Neural progenitor cell (in vitro differentiated cells): ENCODE measurements around the gene C1orf21.

Experiments
- CTCF ChIP-seq: fragments of 200-600 bp; sonication (generic); IDR thresholded peaks from 2 replicates; pipeline ENCODE4 v1.5.1; 2017; ENCODE audit warnings: antibody characterized with exemption, mild to moderate bottlenecking
- EZH2 ChIP-seq: fragments of 200-600 bp; sonication (generic); IDR thresholded peaks from 2 replicates; pipeline ENCODE4 v1.6.1; 2017; ENCODE audit warnings: antibody characterized with exemption, mild to moderate bottlenecking, moderate library complexity
- EZH2phosphoT487 ChIP-seq: fragments of 200-600 bp; sonication (generic); IDR thresholded peaks from 2 replicates; pipeline ENCODE4 v1.6.1; 2017; ENCODE audit warnings: antibody characterized with exemption

DNA sequence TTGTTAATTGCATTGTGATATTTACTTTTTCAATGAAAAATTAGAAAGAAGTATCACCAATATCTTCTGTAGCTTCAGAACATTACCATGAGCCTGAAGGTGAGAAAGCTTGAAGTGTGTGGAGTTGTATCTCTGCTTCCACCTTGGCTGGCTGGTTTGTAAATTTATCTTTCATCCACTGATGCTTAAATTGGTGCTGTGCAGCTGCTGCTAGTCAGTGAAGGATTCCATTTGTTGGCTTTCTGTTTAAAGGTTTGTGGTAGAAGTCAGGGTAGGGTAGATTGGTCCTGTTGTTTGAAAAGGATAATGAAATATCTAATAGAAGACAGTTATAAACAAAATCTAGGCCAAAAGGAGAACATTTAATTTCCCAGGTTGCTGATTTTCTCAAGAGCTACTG, 105.7 kb downstream of the C1orf21 start:
- TF ChIP-seq CTCF = no peak
- no peak for TF ChIP-seq EZH2
- TF ChIP-seq EZH2phosphoT487 = no peak
